HCT116 (cell line): ENCODE results near the gene STK32C.

Source experiments
- ATF3 ChIP-seq: IDR thresholded peaks from 2 replicates; pipeline ENCODE4 v1.6.1; 2012
- EGR1 ChIP-seq: IDR thresholded peaks from 2 replicates; pipeline ENCODE4 v1.6.1; 2012; ENCODE audit warnings: low read depth
- EZH2 ChIP-seq: fragments of 200-600 bp; sonication (generic); IDR thresholded peaks from 2 replicates; pipeline ENCODE4 v1.6.1; 2017; ENCODE audit warnings: antibody characterized with exemption, mixed run types
- POLR2A ChIP-seq: IDR thresholded peaks from 2 replicates; pipeline ENCODE4 v1.7.0; 2011; ENCODE audit warnings: borderline replicate concordance; ENCODE audit not compliant: insufficient read depth, insufficient read length; ENCODE audit errors: extremely low read depth
- POLR2AphosphoS5 ChIP-seq: IDR thresholded peaks from 2 replicates; pipeline ENCODE4 v1.6.1; 2011; ENCODE audit warnings: mild to moderate bottlenecking, low read depth, low read length, moderate library complexity
- RAD21 ChIP-seq: IDR thresholded peaks from 2 replicates; pipeline ENCODE4 v1.6.1; 2012; ENCODE audit warnings: low read depth, mild to moderate bottlenecking
- TCF7L2 ChIP-seq: IDR thresholded peaks from 2 replicates; pipeline ENCODE4 v1.7.0; 2011; ENCODE audit warnings: borderline replicate concordance, inconsistent platforms; ENCODE audit not compliant: insufficient read depth, insufficient read length; ENCODE audit errors: extremely low read depth
- TF ChIP-seq, protein P1 (sequence below), 3 experiments: fragments of 200-600 bp in 1 of 3; sonication (generic) in 1 of 3; IDR thresholded peaks in 2 of 3; conservative IDR thresholded peaks in 1 of 3; 2 replicates each; pipeline ENCODE4 v1.5.1; 2012 to 2017; ENCODE audit warnings: low read depth in 2 of 3, low read length in 2 of 3, antibody characterized with exemption in 1 of 3, borderline replicate concordance in 1 of 3, control low read depth in 1 of 3, mild to moderate bottlenecking in 1 of 3, mixed read lengths in 1 of 3, mixed run types in 1 of 3, moderate library complexity in 1 of 3; ENCODE audit not compliant: insufficient read depth in 1 of 3
- TF ChIP-seq, protein P2 (sequence below): IDR thresholded peaks from 2 replicates; pipeline ENCODE4 v1.6.1; 2012
- TF ChIP-seq, protein P3 (sequence below): IDR thresholded peaks from 2 replicates; pipeline ENCODE4 v1.6.1; 2011; ENCODE audit warnings: mild to moderate bottlenecking, low read length, moderate library complexity; ENCODE audit not compliant: insufficient replicate concordance; ENCODE audit errors: extremely low read depth

DNA sequence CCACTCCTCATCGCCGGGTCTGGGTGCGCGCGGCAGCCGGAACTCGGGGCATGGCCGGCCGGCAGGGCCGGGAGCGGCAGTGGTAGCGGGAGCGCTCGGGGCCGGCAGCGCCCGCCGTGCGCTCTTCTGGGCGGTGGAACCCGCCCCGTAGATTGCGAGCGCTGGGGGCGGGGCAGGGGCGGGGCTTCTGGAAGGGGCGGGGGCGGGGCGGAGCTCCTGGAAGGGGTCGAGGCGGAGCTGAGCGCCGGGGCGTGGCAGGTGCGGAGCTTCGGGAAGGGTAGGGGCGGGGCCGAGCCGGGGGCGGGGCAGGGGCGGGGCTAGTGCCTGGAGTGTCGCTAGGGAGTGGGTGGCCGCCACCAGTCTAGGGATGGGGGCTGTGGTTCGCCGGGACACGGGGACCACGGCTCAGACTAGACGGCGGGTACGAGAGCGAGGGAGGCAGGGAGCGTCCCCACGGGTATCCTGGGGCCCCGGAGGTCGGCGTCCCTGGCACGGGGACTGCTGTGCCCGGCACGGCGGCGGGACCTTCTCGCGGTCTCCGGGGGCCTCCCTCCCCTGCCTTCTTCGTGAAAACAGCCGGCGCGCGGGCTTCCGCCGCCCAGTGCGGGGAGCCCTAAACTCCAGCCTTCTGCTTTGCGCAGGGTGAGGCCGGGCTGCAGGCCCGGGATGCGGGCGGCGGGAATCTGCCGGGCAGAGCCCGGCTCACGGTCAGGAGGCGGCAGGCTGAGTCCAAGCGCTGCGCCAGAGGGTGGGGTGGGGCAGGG, at the start of gene STK32C:
- TF ChIP-seq, protein P1, sequence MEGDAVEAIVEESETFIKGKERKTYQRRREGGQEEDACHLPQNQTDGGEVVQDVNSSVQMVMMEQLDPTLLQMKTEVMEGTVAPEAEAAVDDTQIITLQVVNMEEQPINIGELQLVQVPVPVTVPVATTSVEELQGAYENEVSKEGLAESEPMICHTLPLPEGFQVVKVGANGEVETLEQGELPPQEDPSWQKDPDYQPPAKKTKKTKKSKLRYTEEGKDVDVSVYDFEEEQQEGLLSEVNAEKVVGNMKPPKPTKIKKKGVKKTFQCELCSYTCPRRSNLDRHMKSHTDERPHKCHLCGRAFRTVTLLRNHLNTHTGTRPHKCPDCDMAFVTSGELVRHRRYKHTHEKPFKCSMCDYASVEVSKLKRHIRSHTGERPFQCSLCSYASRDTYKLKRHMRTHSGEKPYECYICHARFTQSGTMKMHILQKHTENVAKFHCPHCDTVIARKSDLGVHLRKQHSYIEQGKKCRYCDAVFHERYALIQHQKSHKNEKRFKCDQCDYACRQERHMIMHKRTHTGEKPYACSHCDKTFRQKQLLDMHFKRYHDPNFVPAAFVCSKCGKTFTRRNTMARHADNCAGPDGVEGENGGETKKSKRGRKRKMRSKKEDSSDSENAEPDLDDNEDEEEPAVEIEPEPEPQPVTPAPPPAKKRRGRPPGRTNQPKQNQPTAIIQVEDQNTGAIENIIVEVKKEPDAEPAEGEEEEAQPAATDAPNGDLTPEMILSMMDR (IDR thresholded peaks at IDR 0.05 in 2 of 3, conservative IDR thresholded peaks at IDR 0.05 in 1 of 3; ENCODE audit: borderline replicate concordance in 1 of 3, insufficient read depth in 1 of 3, low read depth in 2 of 3, low read length in 2 of 3) = no peak
- TF ChIP-seq POLR2A (no peak), POLR2AphosphoS5 (peak; percentile 75), TCF7L2 (no peak), EZH2 (no peak), RAD21 (no peak), EGR1 (no peak), ATF3 (no peak)
- TF ChIP-seq, protein P2, sequence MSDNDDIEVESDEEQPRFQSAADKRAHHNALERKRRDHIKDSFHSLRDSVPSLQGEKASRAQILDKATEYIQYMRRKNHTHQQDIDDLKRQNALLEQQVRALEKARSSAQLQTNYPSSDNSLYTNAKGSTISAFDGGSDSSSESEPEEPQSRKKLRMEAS = no peak
- TF ChIP-seq, protein P3, sequence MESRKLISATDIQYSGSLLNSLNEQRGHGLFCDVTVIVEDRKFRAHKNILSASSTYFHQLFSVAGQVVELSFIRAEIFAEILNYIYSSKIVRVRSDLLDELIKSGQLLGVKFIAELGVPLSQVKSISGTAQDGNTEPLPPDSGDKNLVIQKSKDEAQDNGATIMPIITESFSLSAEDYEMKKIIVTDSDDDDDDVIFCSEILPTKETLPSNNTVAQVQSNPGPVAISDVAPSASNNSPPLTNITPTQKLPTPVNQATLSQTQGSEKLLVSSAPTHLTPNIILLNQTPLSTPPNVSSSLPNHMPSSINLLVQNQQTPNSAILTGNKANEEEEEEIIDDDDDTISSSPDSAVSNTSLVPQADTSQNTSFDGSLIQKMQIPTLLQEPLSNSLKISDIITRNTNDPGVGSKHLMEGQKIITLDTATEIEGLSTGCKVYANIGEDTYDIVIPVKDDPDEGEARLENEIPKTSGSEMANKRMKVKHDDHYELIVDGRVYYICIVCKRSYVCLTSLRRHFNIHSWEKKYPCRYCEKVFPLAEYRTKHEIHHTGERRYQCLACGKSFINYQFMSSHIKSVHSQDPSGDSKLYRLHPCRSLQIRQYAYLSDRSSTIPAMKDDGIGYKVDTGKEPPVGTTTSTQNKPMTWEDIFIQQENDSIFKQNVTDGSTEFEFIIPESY = no peak
